ENCODE data around the gene SDF4.

Gene SDF4

DNA sequence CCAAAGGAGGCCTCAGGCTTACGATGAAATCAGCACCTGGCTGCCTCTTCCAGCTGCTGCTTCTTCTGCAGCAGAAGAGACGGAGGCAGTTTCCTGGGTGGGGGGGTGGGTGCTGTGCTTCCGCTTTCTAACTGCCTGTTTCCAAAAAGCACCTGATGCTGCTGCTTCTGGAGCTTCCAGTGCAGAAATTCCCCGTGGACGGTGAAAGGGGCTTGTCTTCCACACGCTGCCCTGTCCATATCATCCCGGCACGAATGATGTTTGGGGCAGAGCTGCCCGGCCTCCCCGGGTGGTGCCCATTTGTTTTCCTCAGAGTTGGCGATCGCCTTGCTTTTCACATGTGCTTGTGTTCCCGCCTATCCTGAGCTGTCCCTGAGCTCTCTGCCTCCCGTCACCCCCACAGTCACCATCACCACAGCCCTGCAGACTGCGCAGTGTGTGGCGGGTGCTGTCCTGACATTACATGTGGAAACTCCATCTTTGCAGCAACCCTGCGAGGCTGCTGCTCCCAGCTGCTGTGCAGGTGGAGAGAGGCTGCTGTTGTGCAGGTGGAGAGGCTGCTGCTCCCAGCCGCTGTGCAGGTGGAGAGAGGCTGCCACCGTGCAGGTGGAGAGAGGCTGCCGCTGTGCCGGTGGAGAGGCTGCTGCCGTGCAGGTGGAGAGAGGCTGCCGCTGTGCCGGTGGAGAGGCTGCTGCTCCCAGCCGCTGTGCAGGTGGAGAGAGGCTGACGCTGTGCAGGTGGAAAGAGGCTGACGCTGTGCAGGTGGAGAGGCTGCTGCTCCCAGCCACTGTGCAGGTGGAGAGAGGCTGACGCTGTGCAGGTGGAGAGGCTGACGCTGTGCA, 56.4 kb downstream of the SDF4 start:
- no peak for DNase-seq

DNA sequence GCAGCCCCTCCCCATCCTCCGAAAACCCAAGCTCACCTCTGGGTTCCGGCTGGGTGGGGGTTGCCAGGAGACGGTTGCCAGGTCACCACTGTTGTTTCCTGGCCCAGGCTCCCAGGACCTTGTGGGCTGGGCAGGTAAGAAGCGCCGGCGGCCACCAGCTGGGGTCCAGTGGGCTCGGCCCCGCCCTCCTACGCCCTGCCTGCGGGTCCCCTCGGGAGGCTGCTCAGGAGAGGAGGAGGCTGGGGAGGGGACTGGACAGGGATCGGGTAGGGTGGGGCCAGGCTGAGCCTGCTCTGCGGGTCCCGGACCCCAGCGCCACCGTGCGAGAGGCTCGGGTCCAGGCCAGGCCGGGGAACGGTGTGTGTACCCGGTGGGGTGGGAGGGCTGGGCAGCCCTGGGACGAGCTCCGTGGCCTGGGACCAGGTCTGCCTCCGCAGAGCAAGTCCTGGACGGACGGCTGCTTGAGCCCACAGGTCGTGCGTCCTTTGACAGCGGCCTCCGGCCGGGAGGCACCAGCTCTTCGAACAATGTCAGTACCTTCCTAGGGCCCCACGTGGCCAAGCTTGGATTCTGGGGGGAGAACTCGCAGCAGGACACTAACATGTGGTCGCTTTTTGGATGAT, 57.9 kb downstream of the SDF4 start, which contains the start of gene TTLL10:
TTLL10 (plus strand) TSS at position 88 of the 623 bp plus-strand sequence. CDS start 5,336 bp downstream, outside the sequence.
- no peak for DNase-seq

- no peak for DNase-seq
These were observed 58.6 kb downstream of the SDF4 start for GRCh38 chr1:1173061-1173792.

DNA sequence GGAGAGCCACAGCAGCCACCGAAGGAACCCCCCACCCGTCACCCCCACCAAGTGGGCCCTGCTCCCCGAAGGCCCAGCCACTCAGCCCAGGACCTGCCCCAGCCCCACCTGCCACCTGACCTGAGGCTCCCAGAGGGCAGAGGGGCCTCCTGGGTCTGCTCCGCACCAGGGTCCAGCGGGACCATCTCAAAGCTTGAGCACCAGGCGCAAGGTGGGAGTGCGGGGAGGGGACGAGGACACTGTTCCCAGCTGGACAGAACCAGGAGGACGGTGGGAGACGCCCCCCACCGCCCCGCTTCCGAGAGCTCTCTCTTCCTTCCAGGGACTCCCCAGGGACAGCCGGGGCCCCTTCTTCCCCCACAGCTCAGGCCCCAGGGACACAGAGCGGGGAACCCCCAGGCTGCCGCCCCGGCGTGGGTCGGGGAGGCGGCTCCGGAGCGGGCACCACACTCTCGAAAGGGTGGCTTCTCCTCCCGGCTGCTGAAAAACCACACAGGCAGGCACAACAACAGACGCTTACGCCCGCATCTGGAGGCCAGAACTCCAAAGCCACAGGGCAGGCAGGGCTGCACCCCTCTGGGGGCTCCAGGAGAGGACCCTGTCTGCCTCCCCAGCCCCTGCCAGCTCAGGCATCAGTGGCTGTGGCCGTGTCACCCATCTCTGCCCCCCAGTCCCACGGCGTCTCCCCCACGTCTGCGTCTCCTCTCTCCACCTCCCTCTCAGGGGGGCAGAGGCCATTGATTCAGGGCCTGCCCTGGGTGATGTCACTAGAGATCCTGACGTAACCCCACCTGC, 60.1 kb downstream of the SDF4 start:
- no peak for DNase-seq

- no peak for DNase-seq
These were observed 60.6 kb downstream of the SDF4 start for GRCh38 chr1:1171161-1171545.

DNA sequence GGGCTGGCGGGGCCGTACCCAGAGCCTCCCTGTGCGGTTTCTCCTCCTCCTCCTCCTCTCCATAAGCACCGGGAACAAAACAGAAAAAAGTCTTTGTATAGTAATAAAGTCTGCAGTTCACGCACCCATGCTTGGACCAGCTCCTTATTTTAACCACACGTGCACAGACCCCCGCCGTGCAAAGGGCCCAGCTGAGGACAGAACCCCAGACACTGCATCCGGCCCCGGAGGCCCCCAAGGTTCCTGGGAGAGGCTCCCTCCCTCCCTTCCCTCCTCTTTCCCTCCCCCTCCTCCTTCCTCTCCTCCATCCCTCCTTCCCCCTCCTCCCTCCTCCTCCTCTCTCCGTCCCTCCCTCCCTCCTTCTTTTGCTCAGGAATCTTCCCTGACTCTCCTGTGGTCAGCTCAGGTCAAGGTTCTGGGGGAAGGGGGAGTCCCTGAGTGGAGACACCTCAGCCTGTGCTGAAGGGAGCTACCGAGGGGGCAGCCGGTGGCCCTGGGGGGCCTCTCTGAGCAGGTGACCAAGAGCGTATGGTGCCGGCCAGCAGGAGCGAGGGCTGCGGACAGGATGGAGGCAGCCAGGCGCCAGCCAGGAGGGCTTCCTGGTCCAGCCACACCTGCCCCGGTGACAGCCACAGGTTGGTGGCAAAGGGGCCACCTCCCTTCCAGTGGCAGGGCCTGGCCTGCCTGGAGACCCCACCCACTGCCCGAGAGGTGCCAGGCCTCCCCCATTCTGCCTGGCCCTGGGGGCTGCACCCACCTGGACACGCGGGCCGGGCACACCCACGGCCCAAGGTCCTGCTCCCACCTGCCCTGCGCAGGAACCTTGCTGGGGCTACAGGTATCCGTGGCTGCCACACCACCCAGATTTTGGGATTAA, 61.3 kb downstream of the SDF4 start:
- no peak for DNase-seq

DNA sequence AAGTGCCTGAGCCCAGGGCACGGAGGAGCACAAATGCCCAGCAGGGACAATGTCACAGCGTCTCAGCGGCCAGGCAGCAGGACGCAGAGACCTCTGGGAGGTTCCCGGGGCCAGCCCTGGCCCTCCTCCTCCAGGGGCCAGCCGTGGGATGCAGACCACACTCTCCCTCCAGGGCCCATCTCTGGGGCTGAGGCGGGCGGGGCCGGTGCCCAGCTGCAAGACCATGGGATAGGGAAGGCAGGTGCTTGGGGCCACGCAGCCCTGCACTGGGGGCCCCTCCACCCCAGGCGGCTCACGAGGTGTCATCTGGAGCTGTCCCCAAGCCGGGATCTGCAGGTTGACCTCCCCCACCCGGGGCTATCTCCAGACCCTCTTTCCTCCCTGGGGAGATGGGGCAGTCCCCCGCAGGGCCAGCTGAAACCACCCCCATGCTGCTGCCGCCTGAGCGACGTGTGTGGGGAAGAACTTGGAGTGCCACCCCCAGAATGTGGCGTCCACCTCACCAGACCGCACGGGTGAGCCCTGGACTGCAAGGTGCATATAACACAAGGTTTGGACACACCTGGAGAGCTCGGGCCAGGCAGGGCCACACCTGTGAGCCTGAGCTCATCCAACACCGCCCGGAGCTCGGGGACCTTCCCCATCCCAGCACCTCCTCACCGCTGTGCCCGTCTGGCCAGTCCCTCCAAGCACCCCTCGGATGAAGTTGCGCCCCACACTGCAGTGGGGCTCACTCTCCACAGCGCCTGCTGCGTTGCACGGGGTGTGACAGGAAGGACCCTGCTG, 62.2 kb downstream of the SDF4 start:
- DNase-seq = no peak

- no peak for DNase-seq
These were observed 63.1 kb downstream of the SDF4 start for GRCh38 chr1:1168451-1169411.

DNA sequence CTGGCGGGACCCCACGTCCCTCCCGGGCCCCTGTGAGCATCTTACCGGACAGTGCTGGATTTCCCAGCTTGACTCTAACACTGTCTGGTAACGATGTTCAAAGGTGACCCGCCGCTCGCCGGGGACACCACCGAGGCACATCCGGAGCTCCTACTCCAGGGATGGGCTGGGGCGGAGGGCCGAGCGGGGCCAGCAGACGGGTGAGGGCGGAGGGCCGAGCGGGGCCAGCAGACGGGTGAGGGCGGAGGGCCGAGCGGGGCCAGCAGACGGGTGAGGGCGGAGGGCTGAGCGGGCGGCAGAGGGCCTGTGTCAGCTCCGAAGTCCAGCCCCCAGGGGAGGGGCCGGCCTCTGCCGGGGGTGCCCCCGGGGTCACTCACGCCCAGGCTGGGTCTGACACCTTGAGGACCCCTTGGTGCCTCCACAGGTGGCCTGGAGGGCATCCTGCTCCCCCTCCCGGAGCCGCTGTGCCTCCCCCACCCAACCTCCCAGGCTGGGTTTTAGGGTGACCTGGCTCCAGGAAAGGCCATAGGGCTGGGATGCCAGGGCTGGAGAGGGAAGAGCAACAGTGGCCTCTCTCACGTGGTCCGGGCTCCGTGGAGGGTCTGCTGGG, 63.9 kb downstream of the SDF4 start:
- no peak for DNase-seq

DNA sequence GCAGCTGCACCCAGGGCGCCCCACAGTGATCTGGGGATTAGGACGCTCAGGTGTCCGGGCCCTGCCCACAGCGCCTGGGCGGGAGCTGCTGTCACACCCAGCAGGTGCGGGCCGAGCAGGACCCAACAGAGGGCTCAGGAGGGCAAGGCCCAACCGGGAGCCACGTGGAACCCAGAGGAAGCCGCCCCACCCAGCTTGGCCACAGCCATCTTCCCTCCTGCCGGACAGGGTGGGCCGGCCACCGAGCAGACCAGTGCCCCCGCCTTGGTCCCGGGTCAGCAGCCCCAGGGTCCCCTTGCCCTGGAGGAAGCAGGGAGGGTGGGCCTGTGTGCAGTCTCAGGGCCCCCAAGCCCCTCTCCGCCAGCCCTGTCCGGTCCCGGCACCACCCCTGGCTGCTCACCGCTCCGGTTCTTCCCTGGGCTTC, 64.4 kb downstream of the SDF4 start:
- no peak for DNase-seq
